Brain microvascular endothelial cell (primary cell): ENCODE measurements around the gene MARCHF7.
"Not testable (repeated sequence)": the region's sequence is repeated elsewhere in the genome, so short reads cannot be mapped to it uniquely, and the experiment has no call there.

Experiments
- DNase-seq: peaks from one replicate; pipeline ENCODE4 v3.0.0-alpha.2; 2020
- H3K27ac ChIP-seq: fragments of 250-450 bp; sonication (Bioruptor Pico); 2 replicates; pipeline ENCODE4 v1.5.1; 2020; ENCODE audit warnings: mild to moderate bottlenecking, moderate library complexity
- H3K27me3 ChIP-seq: fragments of 250-450 bp; sonication (Bioruptor Pico); replicated peaks from 2 replicates; pipeline ENCODE4 v1.5.1; 2020; ENCODE audit warnings: mild to moderate bottlenecking
- H3K36me3 ChIP-seq: fragments of 250-450 bp; sonication (Bioruptor Pico); replicated peaks from 2 replicates; pipeline ENCODE4 v1.5.1; 2020; ENCODE audit warnings: mild to moderate bottlenecking
- H3K4me3 ChIP-seq: 2 replicates; pipeline ENCODE4 v1.5.1; 2011; ENCODE audit warnings: low read depth, mild to moderate bottlenecking, control low read depth, low read length, moderate library complexity
- in situ Hi-C: cut with HindIII; loops from 2 replicates; pipeline ENCODE4 v1.10.0; 2017; ENCODE audit warnings: low sequenced_read_pairs, low pct_ligation_motif_present
- TF ChIP-seq, protein P1 (sequence below): IDR thresholded peaks from 2 replicates; pipeline ENCODE4 v1.5.1; 2011; ENCODE audit warnings: low read depth, mild to moderate bottlenecking, moderate library complexity, low read length, control low read depth, inconsistent platforms; ENCODE audit errors: missing control alignments

Gene MARCHF7

DNA sequence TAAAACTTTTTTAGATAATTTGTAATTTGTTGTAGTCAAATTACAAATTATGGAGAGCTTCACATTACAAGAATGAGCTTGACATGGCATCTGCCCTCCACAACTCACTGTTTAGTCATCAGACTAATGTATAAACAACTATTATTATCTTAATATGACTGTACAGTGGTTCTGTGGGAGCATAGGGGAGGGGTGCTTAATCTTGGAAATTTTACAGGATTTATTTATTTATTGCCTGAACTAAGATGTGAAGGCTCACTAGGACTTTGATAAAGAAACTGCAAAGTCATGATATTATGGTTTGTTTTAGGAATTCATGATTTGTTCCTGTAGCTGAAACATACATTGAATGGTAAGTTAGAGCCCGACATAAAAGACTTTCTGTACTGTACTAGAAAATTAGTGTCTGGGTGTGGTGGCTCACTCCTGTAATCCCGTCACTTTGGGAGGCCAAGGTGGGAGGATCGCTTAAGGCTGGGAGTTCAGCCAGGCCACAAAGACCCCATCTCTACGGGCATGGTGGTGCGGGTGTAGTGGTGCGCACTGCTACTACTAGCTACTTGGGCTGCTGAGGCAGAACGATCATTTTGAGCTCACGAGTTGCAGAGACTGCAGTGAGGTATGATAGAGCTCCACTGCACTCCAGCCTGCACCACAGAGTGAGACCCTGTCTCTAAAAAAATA is 2.1 kb downstream of the MARCHF7 start:
- peak overlapping the region; percentile 97 for H3K4me3 ChIP-seq
- DNase-seq, result peak; percentile 64
- TF ChIP-seq, protein P1, sequence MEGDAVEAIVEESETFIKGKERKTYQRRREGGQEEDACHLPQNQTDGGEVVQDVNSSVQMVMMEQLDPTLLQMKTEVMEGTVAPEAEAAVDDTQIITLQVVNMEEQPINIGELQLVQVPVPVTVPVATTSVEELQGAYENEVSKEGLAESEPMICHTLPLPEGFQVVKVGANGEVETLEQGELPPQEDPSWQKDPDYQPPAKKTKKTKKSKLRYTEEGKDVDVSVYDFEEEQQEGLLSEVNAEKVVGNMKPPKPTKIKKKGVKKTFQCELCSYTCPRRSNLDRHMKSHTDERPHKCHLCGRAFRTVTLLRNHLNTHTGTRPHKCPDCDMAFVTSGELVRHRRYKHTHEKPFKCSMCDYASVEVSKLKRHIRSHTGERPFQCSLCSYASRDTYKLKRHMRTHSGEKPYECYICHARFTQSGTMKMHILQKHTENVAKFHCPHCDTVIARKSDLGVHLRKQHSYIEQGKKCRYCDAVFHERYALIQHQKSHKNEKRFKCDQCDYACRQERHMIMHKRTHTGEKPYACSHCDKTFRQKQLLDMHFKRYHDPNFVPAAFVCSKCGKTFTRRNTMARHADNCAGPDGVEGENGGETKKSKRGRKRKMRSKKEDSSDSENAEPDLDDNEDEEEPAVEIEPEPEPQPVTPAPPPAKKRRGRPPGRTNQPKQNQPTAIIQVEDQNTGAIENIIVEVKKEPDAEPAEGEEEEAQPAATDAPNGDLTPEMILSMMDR, result no peak

GRCh38 chr2:159715451-159715850 is 3.1 kb downstream of the MARCHF7 start:
- Histone ChIP-seq H3K4me3 (no peak overlapping the region), H3K36me3 (peaks cover 39% of the 10 kb centered on the region), H3K27me3 (no peaks in the 10 kb centered on the region), H3K27ac (no peak overlapping the region)
- in situ Hi-C loops, result no loop called here
- DNase-seq, result no peak
- TF ChIP-seq, protein P1, result no peak

More for the DNA sequence above, 2.1 kb downstream of the MARCHF7 start:
- in situ Hi-C loops, result no loop called here
- Histone ChIP-seq H3K36me3 (peaks cover 28% of the 10 kb centered on the region), H3K27me3 (no peaks in the 10 kb centered on the region), H3K27ac (peak overlapping the region; percentile 96)

- H3K4me3 ChIP-seq, DNase-seq, H3K27me3 ChIP-seq, H3K27ac ChIP-seq, in situ Hi-C loops: not testable (repeated sequence)
- H3K36me3 ChIP-seq, result peaks cover 47% of the 10 kb centered on the region
Observed at GRCh38 chr2:159716409-159716808, 4.1 kb downstream of the MARCHF7 start.

DNA sequence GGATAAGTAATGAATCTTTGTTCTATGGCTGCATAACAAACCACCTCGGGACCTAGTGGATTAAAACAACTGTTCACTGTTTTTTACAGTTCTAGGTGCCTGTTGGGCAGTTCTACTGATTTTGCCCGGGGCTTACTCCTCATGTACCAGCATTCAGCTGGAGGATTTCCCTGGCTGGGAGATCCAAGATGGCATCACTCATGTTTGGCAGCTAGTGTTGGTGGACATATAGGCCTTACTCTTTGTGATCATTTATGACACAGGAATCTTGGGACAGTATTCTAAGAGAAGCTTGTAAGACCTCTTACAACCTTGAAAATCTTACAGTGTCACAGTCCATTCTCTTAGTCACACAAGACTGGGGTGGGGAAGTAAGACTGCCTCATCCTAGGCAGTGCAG is 4.6 kb downstream of the MARCHF7 start:
- peaks cover 50% of the 10 kb centered on the region for H3K36me3 ChIP-seq
- in situ Hi-C loops, result no loop called here

GRCh38 chr2:159720676-159721075 is 8.4 kb downstream of the MARCHF7 start:
- Histone ChIP-seq H3K27ac (no peak overlapping the region), H3K4me3 (no peak overlapping the region), H3K36me3 (peaks cover 47% of the 10 kb centered on the region), H3K27me3 (no peaks in the 10 kb centered on the region)
- TF ChIP-seq, protein P1, result no peak
- in situ Hi-C loops, result no loop called here
- no peak for DNase-seq

More for the DNA sequence above, 4.6 kb downstream of the MARCHF7 start:
- Histone ChIP-seq H3K27me3 (no peaks in the 10 kb centered on the region), H3K27ac (no peak overlapping the region), H3K4me3 (no peak overlapping the region)
- DNase-seq, result no peak
- TF ChIP-seq, protein P1, result no peak

GRCh38 chr2:159722580-159722979 is 10.3 kb downstream of the MARCHF7 start:
- Histone ChIP-seq H3K27ac (no peak overlapping the region), H3K4me3 (no peak overlapping the region), H3K36me3 (peaks cover 37% of the 10 kb centered on the region), H3K27me3 (no peaks in the 10 kb centered on the region)
- in situ Hi-C loops, result no loop called here
- DNase-seq, result no peak
- TF ChIP-seq, protein P1, result no peak

DNA sequence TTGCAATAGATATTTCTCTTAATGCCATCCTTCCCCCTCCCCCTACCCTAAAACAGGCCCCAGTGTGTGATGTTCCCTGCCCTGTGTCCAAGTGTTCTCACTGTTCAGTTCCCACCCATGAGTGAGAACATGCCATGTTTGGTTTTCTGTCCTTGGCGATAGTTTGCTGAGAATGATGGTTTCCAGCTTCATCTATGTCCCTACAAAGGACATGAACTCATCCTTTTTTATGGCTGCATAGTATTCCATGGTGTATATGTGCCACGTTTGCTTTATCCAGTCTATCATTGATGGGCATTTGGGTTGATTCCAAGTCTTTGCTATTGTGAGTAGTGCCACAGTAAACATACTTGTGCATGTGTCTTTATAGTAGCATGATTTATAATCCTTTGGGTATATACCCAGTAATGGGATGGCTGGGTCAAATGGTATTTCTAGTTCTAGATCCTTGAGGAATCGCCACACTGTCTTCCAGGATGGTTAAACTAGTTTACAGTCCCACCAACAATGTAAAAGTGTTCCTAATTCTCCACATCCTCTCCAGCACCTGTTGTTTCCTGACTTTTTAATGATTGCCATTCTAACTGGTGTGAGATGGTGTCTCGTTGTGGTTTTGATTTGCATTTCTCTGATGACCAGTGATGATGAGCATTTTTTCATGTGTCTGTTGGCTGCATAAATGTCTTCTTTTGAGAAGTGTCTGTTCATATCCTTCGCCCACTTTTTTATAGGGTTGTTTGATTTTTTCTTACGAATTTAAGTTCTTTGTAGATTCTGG is 12.7 kb downstream of the MARCHF7 start:
- H3K27me3 ChIP-seq, DNase-seq, H3K4me3 ChIP-seq, in situ Hi-C loops, H3K27ac ChIP-seq: not testable (repeated sequence)
- peaks cover 29% of the 10 kb centered on the region for H3K36me3 ChIP-seq
